Measurements from ENCODE around the gene AUTS2.

Gene AUTS2

DNA sequence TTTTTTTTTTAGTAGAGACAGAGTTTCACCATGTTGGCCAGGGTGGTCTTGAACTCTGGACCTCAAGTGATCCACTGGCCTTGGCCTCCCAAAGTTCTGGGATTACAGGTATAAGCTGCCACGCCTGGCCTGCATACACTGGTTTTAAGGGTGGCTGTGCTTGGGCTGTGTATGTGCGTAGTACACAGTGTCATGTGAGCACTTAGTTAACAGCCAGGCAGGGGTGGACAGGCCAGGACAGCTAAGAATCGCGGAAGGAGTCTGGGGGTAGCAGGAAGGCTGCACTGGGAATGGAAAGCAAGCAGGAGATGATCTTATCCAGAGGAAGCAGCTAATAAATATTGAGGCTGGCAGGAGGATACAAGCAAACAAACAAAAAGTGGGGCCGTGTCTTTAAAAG is 1153.6 kb downstream of the AUTS2 start:
- no peak overlapping the region for H3K4me3 ChIP-seq (ENCODE audit: low read depth, low read length)
- H3K36me3 ChIP-seq (ENCODE audit: control insufficient read depth in 2 of 2, insufficient read depth in 1 of 2, low read length in 2 of 2): no peaks in the 10 kb centered on the region
- no peak for TF ChIP-seq ZNF155 (tag by site-specific recombination; IDR thresholded peaks at IDR 0.05)
- no peak for TF ChIP-seq ZNF623 (tag by site-specific recombination; IDR thresholded peaks at IDR 0.05)
- TF ChIP-seq ZNF138 (tag by site-specific recombination; IDR thresholded peaks at IDR 0.05; ENCODE audit: borderline replicate concordance): no peak
- TF ChIP-seq ZNF24 (tag by site-specific recombination; IDR thresholded peaks at IDR 0.05): no peak
- TF ChIP-seq, protein P1, sequence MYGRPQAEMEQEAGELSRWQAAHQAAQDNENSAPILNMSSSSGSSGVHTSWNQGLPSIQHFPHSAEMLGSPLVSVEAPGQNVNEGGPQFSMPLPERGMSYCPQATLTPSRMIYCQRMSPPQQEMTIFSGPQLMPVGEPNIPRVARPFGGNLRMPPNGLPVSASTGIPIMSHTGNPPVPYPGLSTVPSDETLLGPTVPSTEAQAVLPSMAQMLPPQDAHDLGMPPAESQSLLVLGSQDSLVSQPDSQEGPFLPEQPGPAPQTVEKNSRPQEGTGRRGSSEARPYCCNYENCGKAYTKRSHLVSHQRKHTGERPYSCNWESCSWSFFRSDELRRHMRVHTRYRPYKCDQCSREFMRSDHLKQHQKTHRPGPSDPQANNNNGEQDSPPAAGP (tag by site-specific recombination; IDR thresholded peaks at IDR 0.05): no peak
- TF ChIP-seq KLF16 (tag by site-specific recombination; IDR thresholded peaks at IDR 0.05): no peak
- TF ChIP-seq, protein P2, sequence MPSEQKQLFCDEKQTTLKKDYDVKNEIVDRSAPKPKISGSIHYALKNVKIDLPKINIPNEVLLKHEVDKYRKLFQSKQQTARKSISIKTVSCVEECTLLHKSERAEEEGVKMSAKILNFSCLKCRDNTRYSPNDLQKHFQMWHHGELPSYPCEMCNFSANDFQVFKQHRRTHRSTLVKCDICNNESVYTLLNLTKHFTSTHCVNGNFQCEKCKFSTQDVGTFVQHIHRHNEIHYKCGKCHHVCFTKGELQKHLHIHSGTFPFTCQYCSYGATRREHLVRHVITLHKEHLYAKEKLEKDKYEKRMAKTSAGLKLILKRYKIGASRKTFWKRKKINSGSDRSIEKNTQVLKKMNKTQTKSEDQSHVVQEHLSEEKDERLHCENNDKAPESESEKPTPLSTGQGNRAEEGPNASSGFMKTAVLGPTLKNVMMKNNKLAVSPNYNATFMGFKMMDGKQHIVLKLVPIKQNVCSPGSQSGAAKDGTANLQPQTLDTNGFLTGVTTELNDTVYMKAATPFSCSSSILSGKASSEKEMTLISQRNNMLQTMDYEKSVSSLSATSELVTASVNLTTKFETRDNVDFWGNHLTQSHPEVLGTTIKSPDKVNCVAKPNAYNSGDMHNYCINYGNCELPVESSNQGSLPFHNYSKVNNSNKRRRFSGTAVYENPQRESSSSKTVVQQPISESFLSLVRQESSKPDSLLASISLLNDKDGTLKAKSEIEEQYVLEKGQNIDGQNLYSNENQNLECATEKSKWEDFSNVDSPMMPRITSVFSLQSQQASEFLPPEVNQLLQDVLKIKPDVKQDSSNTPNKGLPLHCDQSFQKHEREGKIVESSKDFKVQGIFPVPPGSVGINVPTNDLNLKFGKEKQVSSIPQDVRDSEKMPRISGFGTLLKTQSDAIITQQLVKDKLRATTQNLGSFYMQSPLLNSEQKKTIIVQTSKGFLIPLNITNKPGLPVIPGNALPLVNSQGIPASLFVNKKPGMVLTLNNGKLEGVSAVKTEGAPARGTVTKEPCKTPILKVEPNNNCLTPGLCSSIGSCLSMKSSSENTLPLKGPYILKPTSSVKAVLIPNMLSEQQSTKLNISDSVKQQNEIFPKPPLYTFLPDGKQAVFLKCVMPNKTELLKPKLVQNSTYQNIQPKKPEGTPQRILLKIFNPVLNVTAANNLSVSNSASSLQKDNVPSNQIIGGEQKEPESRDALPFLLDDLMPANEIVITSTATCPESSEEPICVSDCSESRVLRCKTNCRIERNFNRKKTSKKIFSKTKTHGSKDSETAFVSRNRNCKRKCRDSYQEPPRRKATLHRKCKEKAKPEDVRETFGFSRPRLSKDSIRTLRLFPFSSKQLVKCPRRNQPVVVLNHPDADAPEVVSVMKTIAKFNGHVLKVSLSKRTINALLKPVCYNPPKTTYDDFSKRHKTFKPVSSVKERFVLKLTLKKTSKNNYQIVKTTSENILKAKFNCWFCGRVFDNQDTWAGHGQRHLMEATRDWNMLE (tag by site-specific recombination; conservative IDR thresholded peaks at IDR 0.05; ENCODE audit: low read depth): no peak
- TF ChIP-seq ZNF239 (tag by site-specific recombination; IDR thresholded peaks at IDR 0.05): no peak
- TF ChIP-seq, protein P3, sequence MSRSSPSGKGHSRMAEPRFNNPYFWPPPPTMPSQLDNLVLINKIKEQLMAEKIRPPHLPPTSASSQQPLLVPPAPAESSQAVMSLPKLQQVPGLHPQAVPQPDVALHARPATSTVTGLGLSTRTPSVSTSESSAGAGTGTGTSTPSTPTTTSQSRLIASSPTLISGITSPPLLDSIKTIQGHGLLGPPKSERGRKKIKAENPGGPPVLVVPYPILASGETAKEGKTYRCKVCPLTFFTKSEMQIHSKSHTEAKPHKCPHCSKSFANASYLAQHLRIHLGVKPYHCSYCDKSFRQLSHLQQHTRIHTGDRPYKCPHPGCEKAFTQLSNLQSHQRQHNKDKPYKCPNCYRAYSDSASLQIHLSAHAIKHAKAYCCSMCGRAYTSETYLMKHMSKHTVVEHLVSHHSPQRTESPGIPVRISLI (tag by site-specific recombination; IDR thresholded peaks at IDR 0.05): no peak
- TF ChIP-seq, protein P4, sequence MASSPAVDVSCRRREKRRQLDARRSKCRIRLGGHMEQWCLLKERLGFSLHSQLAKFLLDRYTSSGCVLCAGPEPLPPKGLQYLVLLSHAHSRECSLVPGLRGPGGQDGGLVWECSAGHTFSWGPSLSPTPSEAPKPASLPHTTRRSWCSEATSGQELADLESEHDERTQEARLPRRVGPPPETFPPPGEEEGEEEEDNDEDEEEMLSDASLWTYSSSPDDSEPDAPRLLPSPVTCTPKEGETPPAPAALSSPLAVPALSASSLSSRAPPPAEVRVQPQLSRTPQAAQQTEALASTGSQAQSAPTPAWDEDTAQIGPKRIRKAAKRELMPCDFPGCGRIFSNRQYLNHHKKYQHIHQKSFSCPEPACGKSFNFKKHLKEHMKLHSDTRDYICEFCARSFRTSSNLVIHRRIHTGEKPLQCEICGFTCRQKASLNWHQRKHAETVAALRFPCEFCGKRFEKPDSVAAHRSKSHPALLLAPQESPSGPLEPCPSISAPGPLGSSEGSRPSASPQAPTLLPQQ (tag by site-specific recombination; IDR thresholded peaks at IDR 0.05): no peak
- TF ChIP-seq, protein P5, sequence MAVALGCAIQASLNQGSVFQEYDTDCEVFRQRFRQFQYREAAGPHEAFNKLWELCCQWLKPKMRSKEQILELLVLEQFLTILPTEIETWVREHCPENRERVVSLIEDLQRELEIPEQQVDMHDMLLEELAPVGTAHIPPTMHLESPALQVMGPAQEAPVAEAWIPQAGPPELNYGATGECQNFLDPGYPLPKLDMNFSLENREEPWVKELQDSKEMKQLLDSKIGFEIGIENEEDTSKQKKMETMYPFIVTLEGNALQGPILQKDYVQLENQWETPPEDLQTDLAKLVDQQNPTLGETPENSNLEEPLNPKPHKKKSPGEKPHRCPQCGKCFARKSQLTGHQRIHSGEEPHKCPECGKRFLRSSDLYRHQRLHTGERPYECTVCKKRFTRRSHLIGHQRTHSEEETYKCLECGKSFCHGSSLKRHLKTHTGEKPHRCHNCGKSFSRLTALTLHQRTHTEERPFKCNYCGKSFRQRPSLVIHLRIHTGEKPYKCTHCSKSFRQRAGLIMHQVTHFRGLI (tag by site-specific recombination; IDR thresholded peaks at IDR 0.05): no peak
- 0 out of 2 replicates have a peak, but pooled peaks cover 10% of the 10 kb centered on the region for H3K4me1 ChIP-seq (ENCODE audit: control insufficient read depth, insufficient read depth, low read length)
- no peaks in the 10 kb centered on the region for H3K9me3 ChIP-seq (ENCODE audit: control insufficient read depth, insufficient read depth, low read depth, low read length)
- ChIA-PET POLR2A (no interaction called here), CTCF (interaction anchor here (1.0 kb wide), 1 partner anchor 54 kb away, joined by 3 read pairs; no protein-coding TSS in a partner anchor)
- H3K27ac ChIP-seq (ENCODE audit: extremely low read depth, low read depth, low read length): no peak overlapping the region

DNA sequence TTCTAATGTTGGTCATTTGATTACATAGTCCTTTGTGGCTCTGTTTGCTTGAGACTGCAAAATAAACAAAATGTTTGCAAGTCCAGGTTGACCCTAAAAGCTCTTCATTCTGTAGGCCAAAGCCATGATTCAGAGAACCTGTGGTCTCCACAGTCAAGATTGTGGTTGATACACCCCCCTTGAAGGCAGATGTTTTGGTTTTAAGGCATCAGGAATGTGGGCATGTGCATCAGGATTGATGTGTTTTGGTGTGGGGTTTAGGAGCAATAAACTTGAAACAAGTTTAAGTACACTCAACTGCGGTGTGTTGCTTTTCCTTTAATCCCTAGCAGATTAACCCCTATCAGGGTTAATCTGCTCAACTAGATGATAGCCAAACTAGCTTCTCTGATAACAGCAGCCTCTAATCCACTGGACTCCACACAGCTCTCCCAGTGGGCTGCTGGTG is 1154.5 kb downstream of the AUTS2 start:
- 0 out of 2 replicates have a peak, but pooled peaks cover 10% of the 10 kb centered on the region for H3K4me1 ChIP-seq (ENCODE audit: control insufficient read depth, insufficient read depth, low read length)
- POLR2A ChIA-PET: no interaction called here
- no peak overlapping the region for H3K4me3 ChIP-seq (ENCODE audit: low read depth, low read length)
- no peaks in the 10 kb centered on the region for H3K9me3 ChIP-seq (ENCODE audit: control insufficient read depth, insufficient read depth, low read depth, low read length)
- H3K36me3 ChIP-seq (ENCODE audit: control insufficient read depth in 2 of 2, insufficient read depth in 1 of 2, low read length in 2 of 2): no peaks in the 10 kb centered on the region; a peak in 1 of 3 replicates
- TF ChIP-seq ZBTB7A (tag by site-specific recombination; IDR thresholded peaks at IDR 0.05; ENCODE audit: low read depth) (no peak), OSR2 (tag by site-specific recombination; IDR thresholded peaks at IDR 0.05) (peak; percentile 20; the same call in 1 of the 2 replicates), TCF7L2 (IDR thresholded peaks at IDR 0.05; ENCODE audit: borderline replicate concordance, low read depth, low read length) (peak; percentile 53; the same call in 1 of the 2 replicates)
- no peak overlapping the region for H3K27ac ChIP-seq (ENCODE audit: extremely low read depth, low read depth, low read length)
- CTCF ChIA-PET: interaction anchor here (1.0 kb wide), 1 partner anchor 55 kb away, joined by 3 read pairs; no protein-coding TSS in a partner anchor
